B cell (primary cell): ENCODE measurements around the gene S1PR2. TPM values are rescaled to one million over a fixed set of nuclear protein-coding genes. Genes with fewer than 3 reads are reported as not detected.
A peak's percentile ranks its signal among the peaks of the same experiment; 100 is the strongest.
"Not testable (repeated sequence)": the region's sequence is repeated elsewhere in the genome, so short reads cannot be mapped to it uniquely, and the experiment has no call there.

Experiments
- ATAC-seq: fragments of 200-7000 bp; cut with Tn5 transposase; one replicate; pipeline ENCODE4 v1.10.0; 2021; ENCODE audit warnings: low read depth, mild to moderate bottlenecking, moderate number of reproducible peaks, moderate library complexity
- CTCF ChIA-PET: fragments of 350-600 bp; sonication (Branson Sonifier 250); formaldehyde crosslinking; loops from one replicate; lab custom pipeline; 2021; ENCODE audit warnings: antibody characterized with exemption, inconsistent platforms; lab: Charles Lee
- POLR2A ChIA-PET: fragments of 350-600 bp; sonication (Branson Sonifier 250); formaldehyde crosslinking; loops from one replicate; lab custom pipeline; 2021; ENCODE audit warnings: antibody characterized with exemption; lab: Charles Lee
- DNase-seq: peaks from one replicate; pipeline ENCODE4 v3.0.0; 2013
- H2AFZ ChIP-seq: 2 replicates; pipeline ENCODE4 v1.6.1; 2012; ENCODE audit warnings: mild to moderate bottlenecking, low read depth, low read length; ENCODE audit not compliant: insufficient read depth, poor library complexity, severe bottlenecking
- H3K27ac ChIP-seq, 2 donors: 1 replicate in 1 of 2; 2 replicates in 1 of 2; pipeline ENCODE4 v1.5.1; 2012 to 2013; ENCODE audit warnings: low read length in 2 of 2, mild to moderate bottlenecking in 2 of 2, moderate library complexity in 1 of 2
- H3K27me3 ChIP-seq, 4 experiments: fragments of 200-600 bp in 1 of 4; sonication (generic) in 1 of 4; replicated peaks in 1 of 4; 1 replicate in 2 of 4; 2 replicates in 2 of 4; pipeline versions ENCODE4 v1.6.1 to v1.7.0; 2013 to 2016; ENCODE audit warnings: low read length in 3 of 4, mild to moderate bottlenecking in 2 of 4, mixed read lengths in 1 of 4, moderate library complexity in 1 of 4; ENCODE audit not compliant: insufficient read depth in 4 of 4, control insufficient read depth in 3 of 4; ENCODE audit errors: control extremely low read depth in 1 of 4
- H3K36me3 ChIP-seq, 2 experiments: replicated peaks in 1 of 2; 1 replicate in 1 of 2; 2 replicates in 1 of 2; pipeline versions ENCODE4 v1.6.1 to v1.7.1; 2013; ENCODE audit warnings: low read length in 1 of 2; ENCODE audit not compliant: insufficient read depth in 2 of 2, control insufficient read depth in 1 of 2; ENCODE audit errors: control extremely low read depth in 1 of 2, extremely low read depth in 1 of 2
- H3K4me1 ChIP-seq, 2 donors: fragments of 200-600 bp in 1 of 2; sonication (generic) in 1 of 2; 1 replicate in 1 of 2; 2 replicates in 1 of 2; pipeline versions ENCODE4 v1.5.1 to v1.6.1; 2013 to 2017; ENCODE audit warnings: low read length in 2 of 2; ENCODE audit not compliant: control insufficient read depth in 2 of 2, insufficient read depth in 2 of 2
- H3K4me2 ChIP-seq: replicated peaks from 2 replicates; pipeline ENCODE3; 2012; ENCODE audit warnings: mild to moderate bottlenecking, low read depth, low read length; ENCODE audit not compliant: poor library complexity, severe bottlenecking
- H3K4me3 ChIP-seq, 5 experiments: fragments of 200-600 bp in 1 of 5; sonication (generic) in 1 of 5; 1 replicate in 3 of 5; 2 replicates in 2 of 5; pipeline versions ENCODE4 v1.5.1 to v1.7.0; 2011 to 2016; ENCODE audit warnings: low read length in 4 of 5, mild to moderate bottlenecking in 4 of 5, low read depth in 2 of 5, control low read depth in 1 of 5, moderate library complexity in 1 of 5; ENCODE audit not compliant: insufficient read depth in 1 of 5; ENCODE audit errors: control extremely low read depth in 1 of 5, extremely low read depth in 1 of 5
- H3K79me2 ChIP-seq: fragments of 200-600 bp; sonication (generic); one replicate; pipeline ENCODE4 v1.6.0; 2016; ENCODE audit warnings: low read length; ENCODE audit not compliant: control insufficient read depth, insufficient read depth
- H3K9ac ChIP-seq: fragments of 200-600 bp; sonication (generic); 2 replicates; pipeline ENCODE4 v1.6.1; 2017; ENCODE audit warnings: mild to moderate bottlenecking, low read length, moderate library complexity
- H3K9me3 ChIP-seq, 3 donors: one replicate each; pipeline versions ENCODE4 v1.6.1 to v1.7.1; 2013; ENCODE audit warnings: low read length in 2 of 3; ENCODE audit not compliant: control insufficient read depth in 2 of 3, insufficient read depth in 1 of 3; ENCODE audit errors: control extremely low read depth in 1 of 3
- H4K20me1 ChIP-seq: 2 replicates; pipeline ENCODE4 v1.6.0; 2012; ENCODE audit warnings: mild to moderate bottlenecking, low read length; ENCODE audit not compliant: insufficient read depth, control insufficient read depth, poor library complexity, severe bottlenecking
- H3K27ac Mint-ChIP-seq: one replicate; pipeline ENCODE4 v1.8.0; 2021; ENCODE audit warnings: mixed read lengths
- H3K27me3 Mint-ChIP-seq: one replicate; pipeline ENCODE4 v1.8.0; 2021; ENCODE audit warnings: mixed read lengths
- H3K4me1 Mint-ChIP-seq: one replicate; pipeline ENCODE4 v1.8.0; 2021; ENCODE audit warnings: mixed read lengths
- H3K4me3 Mint-ChIP-seq: one replicate; pipeline ENCODE4 v1.8.0; 2021; ENCODE audit warnings: mixed read lengths
- H3K9me3 Mint-ChIP-seq: one replicate; pipeline ENCODE4 v1.8.0; 2022; ENCODE audit warnings: mixed read lengths; ENCODE audit not compliant: insufficient read depth
- EZH2 ChIP-seq: IDR thresholded peaks from 2 replicates; pipeline ENCODE4 v1.6.1; 2012; ENCODE audit warnings: borderline replicate concordance, low read depth, mild to moderate bottlenecking, moderate library complexity, low read length; ENCODE audit not compliant: insufficient read depth, poor library complexity, severe bottlenecking
- WGBS: methylation state at CpG from one replicate; pipeline ENCODE4 v1.1.5; 2013; ENCODE audit warnings: missing lambda C conversion rate; ENCODE audit not compliant: insufficient coverage; 5-methylcytosine and 5-hydroxymethylcytosine counted together
- intact Hi-C: fragments of 100-400 bp; cut with micrococcal nuclease; formaldehyde crosslinking; loops from one replicate; pipeline ENCODE4 v1.10.0; 2022
- polyA plus RNA-seq: library from polyadenylated mRNA; depleted of rRNA; stranded (reverse); fragments of >200 nt; gene quantifications from 2 replicates; pipeline ENCODE4 v1.2.3, GENCODE V29; 2012
- total RNA-seq, 2 donors: library from RNA; stranded (reverse); fragments of 120-200 nt in 1 of 2; gene quantifications; 1 replicate in 1 of 2; 2 replicates in 1 of 2; pipeline versions ENCODE4 v1.2.3 to v1.2.4, GENCODE V29; 2013 to 2022
- TF ChIP-seq, protein P1 (sequence below): fragments of 200-600 bp; IDR thresholded peaks from one replicate; pipeline ENCODE4 v1.8.0; 2022; ENCODE audit warnings: antibody characterized with exemption, mild to moderate bottlenecking

Gene S1PR2
- total and polyA plus RNA-seq, 2 donors (not counting 1 experiment from before 2014, with no cell fraction given), result 1.8 to 4.4 TPM

DNA sequence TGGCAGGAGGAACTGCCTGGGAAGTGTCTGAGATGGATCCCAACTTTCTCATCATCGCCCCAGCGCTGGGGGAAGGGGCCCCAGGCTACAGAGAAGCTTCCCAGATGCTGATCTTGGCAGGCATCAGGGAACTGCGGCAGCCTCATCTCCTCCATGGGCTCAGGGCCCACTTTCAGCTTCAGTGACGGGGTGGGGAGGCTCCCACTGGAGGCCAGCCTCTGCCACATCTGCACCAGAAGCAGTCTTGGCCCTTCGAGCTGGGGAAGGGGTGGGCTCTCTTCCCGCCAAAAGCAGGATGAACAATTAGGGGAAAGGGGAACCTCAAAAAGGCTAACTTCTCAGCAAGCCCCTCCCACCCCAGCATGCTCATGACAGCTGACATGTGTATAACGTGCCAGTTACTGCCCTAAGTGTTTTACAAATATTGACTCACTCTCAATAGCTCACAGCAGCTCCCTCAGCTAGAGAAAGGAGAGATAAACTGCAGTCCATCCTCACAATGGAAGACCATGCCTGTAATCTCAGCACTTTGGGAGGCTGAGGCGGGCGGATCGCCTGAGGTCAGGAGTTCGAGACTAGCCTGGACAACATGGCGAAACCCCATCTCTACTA, 7.1 kb upstream of the S1PR2 start:
- no peaks in the 10 kb centered on the region for H3K27me3 Mint-ChIP-seq
- H3K4me2 ChIP-seq, result no peak overlapping the region
- 76% methylated on average over 5 of the region's 12 CpGs for WGBS

DNA sequence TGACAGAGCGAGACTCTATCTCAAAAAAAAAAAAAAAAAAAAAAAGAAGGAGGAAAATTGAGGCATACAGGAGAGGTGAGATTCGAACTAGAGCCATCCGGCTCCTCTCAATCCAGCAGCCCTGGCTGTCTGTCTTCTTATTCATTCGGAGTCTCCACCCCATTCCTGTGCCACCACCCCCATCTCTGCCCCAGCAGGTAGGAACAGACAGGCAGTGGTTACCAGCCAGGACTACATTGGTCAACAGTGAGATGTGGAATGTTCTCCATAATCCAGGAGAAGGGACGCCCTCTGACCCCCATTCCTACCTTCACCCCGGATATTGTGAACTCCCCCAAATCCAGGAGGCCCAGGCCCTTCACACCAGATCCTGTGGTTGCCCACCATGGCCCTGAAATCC, 6.6 kb upstream of the S1PR2 start:
- ChIA-PET POLR2A (no interaction called here), CTCF (interaction anchor here (0.6 to 1.5 kb wide), 7 partner anchors 9 to 1884 kb away, joined by 3 to 5 read pairs (median 3); partner anchors contain the start of gene ICAM1)
- WGBS, result 100% methylated on average over 2 of the region's 6 CpGs
- no peak overlapping the region for H3K9ac ChIP-seq
- no peak overlapping the region for H3K4me3 ChIP-seq
- Mint-ChIP-seq H3K9me3 (no peaks in the 10 kb centered on the region), H3K4me1 (peaks cover 43% of the 10 kb centered on the region), H3K27ac (peak overlapping the region; percentile 53), H3K27me3 (no peaks in the 10 kb centered on the region), H3K4me3 (peak overlapping the region; percentile 29)
- no peak overlapping the region for H3K4me2 ChIP-seq
- H4K20me1 ChIP-seq, result no peaks in the 10 kb centered on the region
- H3K27me3 ChIP-seq, result no peaks in the 10 kb centered on the region
- intact Hi-C loops, result loop anchor here (2.0 kb wide), 2 partner anchors 33 to 135 kb away; partner anchors contain the start of genes ANGPTL6 and ICAM1
- H3K36me3 ChIP-seq, result no peaks in the 10 kb centered on the region
- H2AFZ ChIP-seq, result no peak overlapping the region
- ATAC-seq (no peak), DNase-seq (peak; percentile 12)
- TF ChIP-seq, protein P1, sequence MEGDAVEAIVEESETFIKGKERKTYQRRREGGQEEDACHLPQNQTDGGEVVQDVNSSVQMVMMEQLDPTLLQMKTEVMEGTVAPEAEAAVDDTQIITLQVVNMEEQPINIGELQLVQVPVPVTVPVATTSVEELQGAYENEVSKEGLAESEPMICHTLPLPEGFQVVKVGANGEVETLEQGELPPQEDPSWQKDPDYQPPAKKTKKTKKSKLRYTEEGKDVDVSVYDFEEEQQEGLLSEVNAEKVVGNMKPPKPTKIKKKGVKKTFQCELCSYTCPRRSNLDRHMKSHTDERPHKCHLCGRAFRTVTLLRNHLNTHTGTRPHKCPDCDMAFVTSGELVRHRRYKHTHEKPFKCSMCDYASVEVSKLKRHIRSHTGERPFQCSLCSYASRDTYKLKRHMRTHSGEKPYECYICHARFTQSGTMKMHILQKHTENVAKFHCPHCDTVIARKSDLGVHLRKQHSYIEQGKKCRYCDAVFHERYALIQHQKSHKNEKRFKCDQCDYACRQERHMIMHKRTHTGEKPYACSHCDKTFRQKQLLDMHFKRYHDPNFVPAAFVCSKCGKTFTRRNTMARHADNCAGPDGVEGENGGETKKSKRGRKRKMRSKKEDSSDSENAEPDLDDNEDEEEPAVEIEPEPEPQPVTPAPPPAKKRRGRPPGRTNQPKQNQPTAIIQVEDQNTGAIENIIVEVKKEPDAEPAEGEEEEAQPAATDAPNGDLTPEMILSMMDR, result no peak
- TF ChIP-seq EZH2, result no peak
- H3K4me1 ChIP-seq, result peaks cover 39 to 61% of the 10 kb centered on the region in 2 donors
- peaks cover 0 to 6% (median 0%) of the 10 kb centered on the region in 3 donors for H3K9me3 ChIP-seq
- no peak overlapping the region for H3K27ac ChIP-seq
- H3K79me2 ChIP-seq, result no peaks in the 10 kb centered on the region

More for the DNA sequence above, 7.1 kb upstream of the S1PR2 start:
- H3K9ac ChIP-seq, result no peak overlapping the region
- H3K79me2 ChIP-seq, result no peaks in the 10 kb centered on the region
- ChIA-PET POLR2A (interaction anchor here (0.6 to 1.2 kb wide), 2 partner anchors 12 to 136 kb away, joined by 4 to 5 read pairs; no protein-coding TSS in a partner anchor), CTCF (interaction anchor here (0.6 to 1.5 kb wide), 9 partner anchors 8 to 194 kb away, joined by 3 to 14 read pairs (median 3); partner anchors contain the start of genes ICAM1 and TYK2)
- DNase-seq, result peak; percentile 51
- no peak for TF ChIP-seq EZH2
- TF ChIP-seq, protein P1, result no peak
- no peak overlapping the region for H3K4me3 ChIP-seq
- H3K27me3 ChIP-seq, result no peaks in the 10 kb centered on the region
- Mint-ChIP-seq H3K9me3 (no peaks in the 10 kb centered on the region), H3K4me3 (peak overlapping the region; percentile 29), H3K4me1 (peaks cover 40% of the 10 kb centered on the region), H3K27ac (peak overlapping the region; percentile 53)
- no peak overlapping the region for H3K27ac ChIP-seq
- intact Hi-C loops, result no loop called here
- peaks cover 0 to 6% (median 0%) of the 10 kb centered on the region in 3 donors for H3K9me3 ChIP-seq
- peaks cover 40 to 63% of the 10 kb centered on the region in 2 donors for H3K4me1 ChIP-seq
- ATAC-seq, result no peak
- no peaks in the 10 kb centered on the region for H4K20me1 ChIP-seq
- no peak overlapping the region for H2AFZ ChIP-seq
- H3K36me3 ChIP-seq, result no peaks in the 10 kb centered on the region

DNA sequence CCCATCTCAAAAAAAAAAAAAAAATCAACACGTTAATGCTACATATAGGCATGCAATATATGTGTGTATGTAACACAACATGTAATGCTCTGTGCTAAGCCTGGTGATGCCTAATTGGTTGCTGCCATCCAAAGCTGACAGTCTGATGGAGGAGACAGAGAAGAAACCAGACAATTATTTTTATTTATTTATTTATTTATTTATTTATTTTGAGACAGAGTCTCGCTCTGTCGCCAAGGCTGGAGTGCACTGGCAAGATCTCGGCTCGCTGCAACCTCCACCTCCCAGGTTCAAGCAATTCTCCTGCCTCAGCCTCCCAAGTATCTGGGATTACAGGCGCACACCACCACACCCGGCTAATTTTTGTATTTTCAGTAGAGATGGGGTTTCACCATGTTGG, 4.3 kb upstream of the S1PR2 start:
- WGBS, result no CpG with 5 or more reads among the region's 7 CpGs

More for the DNA sequence above, 4.3 kb upstream of the S1PR2 start:
- H3K9me3 Mint-ChIP-seq, intact Hi-C loops, H3K4me3 ChIP-seq, DNase-seq, H2AFZ ChIP-seq, H3K36me3 ChIP-seq, H3K9me3 ChIP-seq, H3K27me3 ChIP-seq, H3K27me3 Mint-ChIP-seq, H3K79me2 ChIP-seq, ATAC-seq, H4K20me1 ChIP-seq: not testable (repeated sequence)
- CTCF ChIA-PET, result interaction anchor here (0.6 to 13.7 kb wide), 8 partner anchors 13 to 618 kb away, joined by 3 to 236 read pairs (median 4); partner anchors contain the start of gene MRPL4
- H3K27ac Mint-ChIP-seq, result peak overlapping the region; percentile 96
- Histone ChIP-seq H3K4me2 (peak overlapping the region; percentile 94), H3K9ac (peak overlapping the region; percentile 44), H3K4me1 (peaks cover 40 to 72% of the 10 kb centered on the region in 2 donors), H3K27ac (peak overlapping the region; percentile 75 to 98)
- H3K4me1 Mint-ChIP-seq, result peaks cover 56% of the 10 kb centered on the region
- POLR2A ChIA-PET, result interaction anchor here (0.6 to 2.2 kb wide), 8 partner anchors 10 to 359 kb away, joined by 3 to 13 read pairs (median 4); partner anchors contain the start of gene DNMT1
- H3K4me3 Mint-ChIP-seq, result peak overlapping the region; percentile 90
